GM12878 (cell line): ENCODE measurements around the gene SETD2. TPM values are rescaled to one million over a fixed set of nuclear protein-coding genes. Genes with fewer than 3 reads are reported as not detected.

Experiments used
- ATAC-seq: fragments of 200-7000 bp; cut with Tn5 transposase; 3 replicates; pipeline ENCODE4 v1.9.1; 2020; ENCODE audit warnings: mild to moderate bottlenecking, moderate library complexity
- BruUV-seq: library from RNA; stranded (reverse); fragments of 400-500 nt; replicated peaks from 2 replicates; lab custom pipeline; 2021; lab: Mats Ljungman, UMichigan
- CTCF ChIA-PET: fragments of 300-600 bp; sonication (Branson Sonifier 250); formaldehyde crosslinking; extraction: SDS; loops from one replicate; lab custom pipeline; 2021; ENCODE audit warnings: inconsistent platforms; lab: Yijun Ruan, JAX
- POLR2A ChIA-PET: fragments of 350-600 bp; formaldehyde crosslinking; extraction: SDS; loops from one replicate; lab custom pipeline; 2021; ENCODE audit warnings: inconsistent platforms; lab: Charles Lee
- RAD21 ChIA-PET: fragments of 300-600 bp; sonication (Branson Sonifier 250); formaldehyde crosslinking; loops from one replicate; lab custom pipeline; 2023; ENCODE audit warnings: antibody characterized with exemption; ENCODE audit not compliant: unreplicated experiment; lab: Charles Lee
- SMC1A ChIA-PET: fragments of 300-600 bp; sonication (Branson Sonifier 250); formaldehyde crosslinking; loops from one replicate; lab custom pipeline; 2023; ENCODE audit not compliant: unreplicated experiment, uncharacterized antibody; lab: Charles Lee
- DNase-seq: peaks from one replicate; pipeline ENCODE4 v3.0.0-alpha.2; 2011; ENCODE audit warnings: low read depth, low spot score
- FAIRE-seq: peaks from 3 replicates; lab custom pipeline; 2011; peaks lifted over from hg19 to GRCh38; lab: Jason Lieb, UNC
- H2AFZ ChIP-seq: 2 replicates; pipeline ENCODE4 v1.6.0; 2011; ENCODE audit warnings: low read depth, low read length, control low read depth; ENCODE audit not compliant: control insufficient read depth
- H3K27ac ChIP-seq: 2 replicates; pipeline ENCODE4 v1.5.1; 2011; ENCODE audit warnings: control low read depth; ENCODE audit not compliant: control insufficient read depth, insufficient read depth
- H3K27me3 ChIP-seq, 2 experiments: replicated peaks in 1 of 2; 2 replicates each; pipeline versions ENCODE4 v1.6.0 to v1.6.1; 2011; ENCODE audit warnings: low read length in 1 of 2; ENCODE audit not compliant: control insufficient read depth in 2 of 2, insufficient read depth in 2 of 2
- H3K36me3 ChIP-seq, 2 experiments: 2 replicates each; pipeline ENCODE4 v1.5.1; 2011; ENCODE audit warnings: low read length in 1 of 2; ENCODE audit not compliant: control insufficient read depth in 2 of 2, insufficient read depth in 2 of 2
- H3K4me1 ChIP-seq: 2 replicates; pipeline ENCODE4 v1.6.1; 2011; ENCODE audit warnings: mild to moderate bottlenecking, low read length, moderate library complexity, mixed read lengths; ENCODE audit not compliant: control insufficient read depth, insufficient read depth
- H3K4me2 ChIP-seq: 2 replicates; pipeline ENCODE4 v1.6.0; 2011; ENCODE audit warnings: control low read depth; ENCODE audit not compliant: control insufficient read depth, insufficient read depth
- H3K4me3 ChIP-seq: fragments of 200-600 bp; sonication (generic); 2 replicates; pipeline ENCODE4 v1.5.1; 2016
- H3K79me2 ChIP-seq: 2 replicates; pipeline ENCODE4 v1.6.0; 2011; ENCODE audit warnings: low read length; ENCODE audit not compliant: control insufficient read depth, insufficient read depth
- H3K9ac ChIP-seq: 2 replicates; pipeline ENCODE4 v1.8.0; 2011; ENCODE audit warnings: low read length, control low read depth, mixed read lengths; ENCODE audit not compliant: control insufficient read depth, insufficient read depth
- H3K9me3 ChIP-seq: replicated peaks from 3 replicates; pipeline ENCODE4 v1.5.1; 2011; ENCODE audit warnings: mild to moderate bottlenecking, low read length; ENCODE audit not compliant: control insufficient read depth, insufficient read depth
- H4K20me1 ChIP-seq: 2 replicates; pipeline ENCODE4 v1.6.0; 2011; ENCODE audit not compliant: control insufficient read depth, insufficient read depth
- POLR2A ChIP-seq: IDR thresholded peaks from 2 replicates; pipeline ENCODE4 v1.6.1; 2011; ENCODE audit warnings: low read depth, mild to moderate bottlenecking, low read length
- POU2F2 ChIP-seq: IDR thresholded peaks from 3 replicates; pipeline ENCODE4 v1.6.1; 2011; ENCODE audit warnings: low read depth, mild to moderate bottlenecking, low read length, borderline replicate concordance
- SRF ChIP-seq, 2 experiments: IDR thresholded peaks; 2 replicates each; pipeline ENCODE4 v1.6.1; 2011; ENCODE audit warnings: low read depth in 2 of 2, low read length in 2 of 2, mild to moderate bottlenecking in 1 of 2, moderate library complexity in 1 of 2
- WGBS: methylation state at CpG from one replicate; pipeline ENCODE4 v1.1.6; 2016; ENCODE audit warnings: low lambda C conversion rate; ENCODE audit not compliant: insufficient replicate concordance, insufficient coverage; ENCODE audit errors: missing lambda C conversion rate; 5-methylcytosine and 5-hydroxymethylcytosine counted together
- in situ Hi-C: fragments of 300-500 bp; cut with MboI; formaldehyde crosslinking; loops from 9 replicates; pipeline ENCODE4 v1.14.3; 2018; ENCODE audit warnings: mixed read lengths
- intact Hi-C: fragments of 100-400 bp; cut with micrococcal nuclease; formaldehyde crosslinking; loops from one replicate; pipeline ENCODE4 v1.14.2; 2022; ENCODE audit not compliant: unreplicated experiment
- polyA plus RNA-seq, 11 experiments: library from polyadenylated mRNA; depleted of rRNA in 4 of 11; unstranded in 6 of 11; stranded (reverse) in 5 of 11; fragments of >200 nt; fragmentation: Nextera tagmentation in 4 of 11; fragmentation: Illumina TruSeq in 1 of 11; extraction: Ambion mirVana in 4 of 11; extraction: Trizol in 1 of 11; gene quantifications; 1 replicate in 1 of 11; 2 replicates in 10 of 11; pipeline versions ENCODE4 v1.2.1 to v1.2.3, GENCODE V29; 2011 to 2016; ENCODE audit warnings: inconsistent platforms in 2 of 11, missing spikeins in 2 of 11, low read depth in 1 of 11
- total RNA-seq, 4 experiments: library from RNA; depleted of rRNA in 3 of 4; stranded (reverse); fragments of >200 nt in 3 of 4; fragmentation: Illumina TruSeq in 1 of 4; extraction: Trizol in 1 of 4; gene quantifications; 2 replicates each; pipeline versions ENCODE4 v1.2.1 to v1.2.3, GENCODE V29; 2013 to 2021
- TF ChIP-seq, protein P1 (sequence below): fragments of 450-650 bp; IDR thresholded peaks from 2 replicates; pipeline ENCODE4 v1.6.1; 2017; ENCODE audit warnings: antibody characterized with exemption, mild to moderate bottlenecking, moderate library complexity

Gene SETD2
- total and polyA plus RNA-seq, 10 of the 15 experiments (the other 5 are each of a cell fraction or from before 2014, with no cell fraction given) = 8.4 to 44.9 (median 24.5) TPM

DNA sequence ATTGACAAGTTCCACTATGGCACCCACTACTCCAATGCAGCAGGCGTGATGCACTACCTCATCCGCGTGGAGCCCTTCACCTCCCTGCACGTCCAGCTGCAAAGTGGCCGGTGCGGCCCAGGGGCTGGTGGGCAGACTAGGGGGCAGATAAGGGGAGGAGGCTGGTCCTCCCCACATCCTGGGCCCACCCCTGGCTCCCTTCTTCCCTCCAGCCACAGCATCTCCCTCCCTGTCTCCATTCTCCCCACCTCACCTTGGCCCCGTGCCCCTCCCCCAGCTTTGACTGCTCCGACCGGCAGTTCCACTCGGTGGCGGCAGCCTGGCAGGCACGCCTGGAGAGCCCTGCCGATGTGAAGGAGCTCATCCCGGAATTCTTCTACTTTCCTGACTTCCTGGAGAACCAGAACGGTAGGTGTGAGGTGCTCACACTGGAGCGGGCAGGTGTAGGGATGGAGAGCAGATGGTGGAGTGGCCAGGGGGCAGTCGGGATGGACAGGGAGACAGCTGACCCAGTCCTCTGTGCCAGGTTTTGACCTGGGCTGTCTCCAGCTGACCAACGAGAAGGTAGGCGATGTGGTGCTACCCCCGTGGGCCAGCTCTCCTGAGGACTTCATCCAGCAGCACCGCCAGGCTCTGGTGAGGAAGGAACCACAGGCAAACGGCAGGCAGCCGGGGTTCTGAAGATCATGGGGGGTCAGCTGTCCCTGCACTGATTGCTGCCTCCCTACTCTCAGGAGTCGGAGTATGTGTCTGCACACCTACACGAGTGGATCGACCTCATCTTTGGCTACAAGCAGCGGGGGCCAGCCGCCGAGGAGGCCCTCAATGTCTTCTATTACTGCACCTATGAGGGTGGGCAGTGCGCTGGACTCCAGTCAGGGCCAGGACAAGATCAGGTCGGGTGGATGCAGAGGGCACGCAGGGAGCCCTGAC, 158.4 kb downstream of the SETD2 start:
- POLR2A ChIA-PET = no interaction called here
- ATAC-seq (no peak), FAIRE-seq (no peak), DNase-seq (no peak)
- no peak overlapping the region for H3K9ac ChIP-seq
- H3K4me3 ChIP-seq = no peak overlapping the region
- RAD21 ChIA-PET = no interaction called here
- no peaks in the 10 kb centered on the region for H3K79me2 ChIP-seq
- TF ChIP-seq POLR2A = peak; percentile 18; the same call in 1 of the 2 replicates
- TF ChIP-seq POU2F2 = no peak
- in situ Hi-C loops (no loop called here), intact Hi-C loops (no loop called here)
- no peaks in the 10 kb centered on the region for H4K20me1 ChIP-seq
- H3K9me3 ChIP-seq = no peaks in the 10 kb centered on the region
- no peak overlapping the region for H2AFZ ChIP-seq
- CTCF ChIA-PET = interaction anchor here (1.7 kb wide), 1 partner anchor 309 kb away, joined by 3 read pairs; no protein-coding TSS in a partner anchor
- WGBS = 90% methylated on average over 31 of the region's 32 CpGs
- no peaks in the 10 kb centered on the region for H3K27me3 ChIP-seq
- H3K27ac ChIP-seq = no peak overlapping the region
- H3K4me1 ChIP-seq = peaks cover 5% of the 10 kb centered on the region; the same call in 1 of the 2 replicates
- BruUV-seq = TSS peak; percentile 32
- H3K36me3 ChIP-seq = peaks cover 23 to 52% of the 10 kb centered on the region in 2 experiments; a peak in 3 of 4 replicates
- no peak overlapping the region for H3K4me2 ChIP-seq
- SMC1A ChIA-PET = interaction anchor here (0.6 to 1.0 kb wide), 2 partner anchors 15 to 216 kb away, joined by 3 read pairs; no protein-coding TSS in a partner anchor

DNA sequence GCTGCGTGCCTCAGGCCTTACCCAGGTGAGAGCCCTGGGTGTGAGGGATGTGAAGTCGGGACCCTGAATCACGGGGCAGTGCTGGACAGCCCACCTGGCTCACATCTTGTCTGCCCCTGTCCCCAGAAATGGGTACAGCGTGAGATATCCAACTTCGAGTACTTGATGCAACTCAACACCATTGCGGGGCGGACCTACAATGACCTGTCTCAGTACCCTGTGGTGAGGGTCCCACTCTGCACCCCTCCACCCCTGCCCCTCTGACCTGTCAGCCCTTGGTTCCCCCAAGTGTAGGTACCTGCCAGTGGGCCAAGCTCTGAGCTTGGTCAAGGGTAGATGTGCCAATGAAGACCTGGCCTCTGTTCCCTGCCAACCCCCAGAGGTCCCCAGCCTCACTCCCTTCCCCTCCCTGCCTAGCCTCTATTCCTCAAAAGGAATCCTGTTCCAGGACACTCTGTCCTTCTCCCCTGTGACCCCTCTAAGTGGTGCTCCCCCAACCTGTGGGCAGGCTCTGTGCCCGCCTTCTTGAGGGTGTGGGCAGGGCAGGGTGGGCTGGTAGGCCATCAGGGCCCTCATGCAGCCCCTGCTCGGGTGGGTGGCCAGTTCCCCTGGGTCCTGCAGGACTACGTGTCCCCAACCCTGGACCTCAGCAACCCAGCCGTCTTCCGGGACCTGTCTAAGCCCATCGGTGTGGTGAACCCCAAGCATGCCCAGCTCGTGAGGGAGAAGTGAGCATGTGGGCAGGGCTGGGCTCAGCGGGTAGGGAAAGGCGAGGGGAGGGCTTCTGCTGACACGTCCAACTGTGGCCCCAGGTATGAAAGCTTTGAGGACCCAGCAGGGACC, 159.3 kb downstream of the SETD2 start:
- H2AFZ ChIP-seq = no peak overlapping the region
- H3K9me3 ChIP-seq = no peaks in the 10 kb centered on the region
- ATAC-seq (no peak), DNase-seq (no peak), FAIRE-seq (no peak)
- peaks cover 23 to 54% of the 10 kb centered on the region in 2 experiments; a peak in 3 of 4 replicates for H3K36me3 ChIP-seq
- ChIA-PET CTCF (no interaction called here), POLR2A (no interaction called here), RAD21 (no interaction called here), SMC1A (interaction anchor here (0.6 kb wide), 1 partner anchor 217 kb away, joined by 3 read pairs; no protein-coding TSS in a partner anchor)
- 95% methylated on average over 17 of the region's 17 CpGs for WGBS
- H4K20me1 ChIP-seq = no peaks in the 10 kb centered on the region
- H3K79me2 ChIP-seq = no peaks in the 10 kb centered on the region
- no TSS peak for BruUV-seq
- no peak overlapping the region for H3K4me2 ChIP-seq
- no peak overlapping the region for H3K4me3 ChIP-seq
- H3K4me1 ChIP-seq = no peaks in the 10 kb centered on the region
- in situ Hi-C loops (no loop called here), intact Hi-C loops (no loop called here)
- no peak overlapping the region for H3K9ac ChIP-seq
- TF ChIP-seq, protein P1, sequence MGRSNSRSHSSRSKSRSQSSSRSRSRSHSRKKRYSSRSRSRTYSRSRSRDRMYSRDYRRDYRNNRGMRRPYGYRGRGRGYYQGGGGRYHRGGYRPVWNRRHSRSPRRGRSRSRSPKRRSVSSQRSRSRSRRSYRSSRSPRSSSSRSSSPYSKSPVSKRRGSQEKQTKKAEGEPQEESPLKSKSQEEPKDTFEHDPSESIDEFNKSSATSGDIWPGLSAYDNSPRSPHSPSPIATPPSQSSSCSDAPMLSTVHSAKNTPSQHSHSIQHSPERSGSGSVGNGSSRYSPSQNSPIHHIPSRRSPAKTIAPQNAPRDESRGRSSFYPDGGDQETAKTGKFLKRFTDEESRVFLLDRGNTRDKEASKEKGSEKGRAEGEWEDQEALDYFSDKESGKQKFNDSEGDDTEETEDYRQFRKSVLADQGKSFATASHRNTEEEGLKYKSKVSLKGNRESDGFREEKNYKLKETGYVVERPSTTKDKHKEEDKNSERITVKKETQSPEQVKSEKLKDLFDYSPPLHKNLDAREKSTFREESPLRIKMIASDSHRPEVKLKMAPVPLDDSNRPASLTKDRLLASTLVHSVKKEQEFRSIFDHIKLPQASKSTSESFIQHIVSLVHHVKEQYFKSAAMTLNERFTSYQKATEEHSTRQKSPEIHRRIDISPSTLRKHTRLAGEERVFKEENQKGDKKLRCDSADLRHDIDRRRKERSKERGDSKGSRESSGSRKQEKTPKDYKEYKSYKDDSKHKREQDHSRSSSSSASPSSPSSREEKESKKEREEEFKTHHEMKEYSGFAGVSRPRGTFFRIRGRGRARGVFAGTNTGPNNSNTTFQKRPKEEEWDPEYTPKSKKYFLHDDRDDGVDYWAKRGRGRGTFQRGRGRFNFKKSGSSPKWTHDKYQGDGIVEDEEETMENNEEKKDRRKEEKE = no peak
- TF ChIP-seq SRF (IDR thresholded peaks at IDR 0.05; ENCODE audit: low read depth in 2 of 2, low read length in 2 of 2) = peak in 1 of 2 experiments; percentile 6; a peak in 1 of 4 replicates
- no peaks in the 10 kb centered on the region for H3K27me3 ChIP-seq
- H3K27ac ChIP-seq = no peak overlapping the region
